H1 (cell line): ENCODE data around the gene TRIM38. TPM values are rescaled to one million over a fixed set of nuclear protein-coding genes. Genes with fewer than 3 reads are reported as not detected.

Experiments used
- CTCF ChIA-PET: fragments of 300-600 bp; sonication (Branson Sonifier 250); formaldehyde crosslinking; loops from one replicate; lab custom pipeline; 2021; ENCODE audit not compliant: partially characterized antibody; lab: Charles Lee
- POLR2A ChIA-PET: fragments of 300-600 bp; sonication (Branson Sonifier 250); formaldehyde crosslinking; loops from one replicate; lab custom pipeline; 2021; ENCODE audit warnings: inconsistent platforms; ENCODE audit not compliant: partially characterized antibody; lab: Charles Lee
- DNase-seq, 2 experiments: peaks; one replicate each; pipeline versions ENCODE4 v3.0.0 to v3.0.0-alpha.2; 2010 to 2022; ENCODE audit warnings: low spot score in 2 of 2, low read depth in 1 of 2, mixed read lengths in 1 of 2
- FAIRE-seq: peaks from 2 replicates; lab custom pipeline; 2011; peaks lifted over from hg19 to GRCh38; lab: Jason Lieb, UNC
- H2AFZ ChIP-seq: 2 replicates; pipeline ENCODE4 v1.8.1; 2012; ENCODE audit warnings: low read length, inconsistent platforms
- H2AK5ac ChIP-seq: 2 replicates; pipeline ENCODE4 v1.6.1; 2013; ENCODE audit warnings: low read depth, low read length
- H2BK120ac ChIP-seq: replicated peaks from 2 replicates; pipeline ENCODE3; 2013; ENCODE audit warnings: low read depth, low read length, inconsistent platforms
- H2BK12ac ChIP-seq: 2 replicates; pipeline ENCODE4 v1.6.1; 2013; ENCODE audit warnings: low read depth, low read length
- H2BK15ac ChIP-seq: 2 replicates; pipeline ENCODE4 v1.6.1; 2013; ENCODE audit warnings: low read length
- H2BK20ac ChIP-seq: 2 replicates; pipeline ENCODE4 v1.6.1; 2013; ENCODE audit warnings: low read length
- H2BK5ac ChIP-seq: 2 replicates; pipeline ENCODE4 v1.6.1; 2013; ENCODE audit warnings: low read depth, low read length
- H3K14ac ChIP-seq: 2 replicates; pipeline ENCODE4 v1.6.1; 2013; ENCODE audit warnings: inconsistent platforms; ENCODE audit not compliant: insufficient read length
- H3K18ac ChIP-seq: 2 replicates; pipeline ENCODE4 v1.6.1; 2013; ENCODE audit warnings: low read length; ENCODE audit errors: extremely low read depth
- H3K23ac ChIP-seq: 2 replicates; pipeline ENCODE4 v1.6.1; 2013; ENCODE audit warnings: inconsistent platforms; ENCODE audit not compliant: insufficient read length
- H3K23me2 ChIP-seq: 2 replicates; pipeline ENCODE4 v1.6.1; 2013; ENCODE audit warnings: low read depth, low read length
- H3K27ac ChIP-seq: 2 replicates; pipeline ENCODE4 v1.6.1; 2011; ENCODE audit warnings: low read depth, low read length, inconsistent platforms
- H3K27me3 ChIP-seq, 4 experiments: replicated peaks in 1 of 4; 1 replicate in 1 of 4; 2 replicates in 3 of 4; pipeline versions ENCODE4 v1.6.1 to v1.8.1; 2011 to 2013; ENCODE audit warnings: low read length in 3 of 4, mild to moderate bottlenecking in 3 of 4, inconsistent platforms in 2 of 4, mixed read lengths in 2 of 4, moderate library complexity in 1 of 4; ENCODE audit not compliant: control insufficient read depth in 3 of 4, insufficient read depth in 3 of 4; ENCODE audit errors: extremely low read depth in 1 of 4
- H3K36me3 ChIP-seq, 4 experiments: 2 replicates each; pipeline versions ENCODE4 v1.6.1 to v1.8.1; 2011 to 2013; ENCODE audit warnings: mild to moderate bottlenecking in 4 of 4, low read length in 3 of 4, moderate library complexity in 2 of 4, control low read depth in 1 of 4, inconsistent platforms in 1 of 4; ENCODE audit not compliant: insufficient read depth in 4 of 4, control insufficient read depth in 2 of 4
- H3K4ac ChIP-seq: replicated peaks from 2 replicates; pipeline ENCODE3; 2013; ENCODE audit warnings: low read length, low read depth, mixed read lengths, inconsistent platforms; ENCODE audit not compliant: insufficient read length
- H3K4me1 ChIP-seq, 4 experiments: replicated peaks in 1 of 4; 1 replicate in 1 of 4; 2 replicates in 3 of 4; pipeline versions ENCODE4 v1.6.1 to v1.8.1; 2011 to 2013; ENCODE audit warnings: low read length in 3 of 4, inconsistent platforms in 2 of 4, mixed read lengths in 1 of 4; ENCODE audit not compliant: insufficient read depth in 4 of 4, control insufficient read depth in 3 of 4
- H3K4me2 ChIP-seq, 2 experiments: 2 replicates each; pipeline versions ENCODE4 v1.6.1 to v1.8.1; 2011 to 2013; ENCODE audit warnings: low read depth in 2 of 2, low read length in 2 of 2, control low read depth in 1 of 2, inconsistent platforms in 1 of 2, mild to moderate bottlenecking in 1 of 2; ENCODE audit not compliant: insufficient read depth in 1 of 2
- H3K4me3 ChIP-seq, 4 experiments: fragments of 200-600, 300-600 bp in 1 of 4; sonication (generic), shearing (Covaris generic), sonication (Bioruptor Twin) in 1 of 4; 2 replicates each; pipeline versions ENCODE4 v1.5.1 to v1.8.1; 2011 to 2016; ENCODE audit warnings: low read length in 4 of 4, low read depth in 3 of 4, control low read depth in 2 of 4, inconsistent platforms in 2 of 4, mild to moderate bottlenecking in 2 of 4, mixed read lengths in 1 of 4, moderate library complexity in 1 of 4; ENCODE audit not compliant: insufficient read depth in 2 of 4; ENCODE audit errors: extremely low read depth in 1 of 4
- H3K56ac ChIP-seq: replicated peaks from 2 replicates; pipeline ENCODE3; 2013; ENCODE audit warnings: low read depth, mild to moderate bottlenecking, mixed read lengths, low read length, inconsistent platforms; ENCODE audit not compliant: insufficient read length
- H3K79me1 ChIP-seq: 2 replicates; pipeline ENCODE4 v1.6.1; 2013; ENCODE audit warnings: low read depth, low read length, control low read depth
- H3K79me2 ChIP-seq, 2 experiments: 2 replicates each; pipeline versions ENCODE4 v1.6.1 to v1.8.1; 2012 to 2013; ENCODE audit warnings: low read length in 2 of 2, mild to moderate bottlenecking in 2 of 2, inconsistent platforms in 1 of 2; ENCODE audit not compliant: insufficient read depth in 2 of 2, control insufficient read depth in 1 of 2
- H3K9ac ChIP-seq, 4 experiments: replicated peaks in 1 of 4; 1 replicate in 1 of 4; 2 replicates in 3 of 4; pipeline versions ENCODE4 v1.6.1 to v1.8.1; 2011 to 2013; ENCODE audit warnings: low read depth in 3 of 4, low read length in 3 of 4, control low read depth in 2 of 4, mild to moderate bottlenecking in 2 of 4, moderate library complexity in 2 of 4, inconsistent platforms in 1 of 4; ENCODE audit errors: extremely low read depth in 1 of 4
- H3K9me3 ChIP-seq, 2 experiments: 2 replicates each; pipeline versions ENCODE4 v1.6.1 to v1.8.1; 2012 to 2013; ENCODE audit warnings: mild to moderate bottlenecking in 2 of 2, moderate library complexity in 2 of 2, control low read depth in 1 of 2, inconsistent platforms in 1 of 2, low read depth in 1 of 2, low read length in 1 of 2, mixed read lengths in 1 of 2; ENCODE audit not compliant: insufficient read depth in 2 of 2
- H4K20me1 ChIP-seq, 2 experiments: replicated peaks in 1 of 2; 2 replicates each; pipeline versions ENCODE3 to v1.8.1; 2011 to 2013; ENCODE audit warnings: inconsistent platforms in 2 of 2, low read length in 2 of 2, mild to moderate bottlenecking in 1 of 2; ENCODE audit not compliant: insufficient read depth in 2 of 2, control insufficient read depth in 1 of 2
- H4K5ac ChIP-seq: 2 replicates; pipeline ENCODE4 v1.6.1; 2013; ENCODE audit warnings: low read length, low read depth, mixed read lengths, inconsistent platforms; ENCODE audit not compliant: insufficient read length
- H4K8ac ChIP-seq: 2 replicates; pipeline ENCODE4 v1.8.0; 2013; ENCODE audit warnings: mild to moderate bottlenecking, moderate library complexity, low read length, inconsistent platforms; ENCODE audit not compliant: insufficient read depth; ENCODE audit errors: extremely low read depth
- H4K91ac ChIP-seq: replicated peaks from 2 replicates; pipeline ENCODE3; 2013; ENCODE audit warnings: low read length, mixed read lengths, inconsistent platforms; ENCODE audit not compliant: insufficient read length
- CBX8 ChIP-seq: fragments of 300-800, 300-1000 bp; sonication (generic); IDR thresholded peaks from 2 replicates; pipeline ENCODE4 v1.7.1; 2016; ENCODE audit warnings: low read depth, low read length, borderline replicate concordance
- EGR1 ChIP-seq: IDR thresholded peaks from 2 replicates; pipeline ENCODE4 v1.6.1; 2011; ENCODE audit warnings: low read depth, low read length, borderline replicate concordance
- EP300 ChIP-seq, 2 experiments: IDR thresholded peaks; 1 replicate in 1 of 2; 2 replicates in 1 of 2; pipeline ENCODE4 v1.6.1; 2011 to 2012; ENCODE audit warnings: low read depth in 2 of 2, low read length in 2 of 2, mild to moderate bottlenecking in 2 of 2, borderline replicate concordance in 1 of 2, inconsistent platforms in 1 of 2, moderate library complexity in 1 of 2
- EZH2 ChIP-seq: fragments of 200-600 bp; sonication (generic); IDR thresholded peaks from 2 replicates; pipeline ENCODE4 v1.7.1; 2012; ENCODE audit warnings: low read depth, mild to moderate bottlenecking, moderate library complexity, low read length, inconsistent platforms; ENCODE audit not compliant: severe bottlenecking
- GABPA ChIP-seq: IDR thresholded peaks from 2 replicates; pipeline ENCODE4 v1.6.1; 2011; ENCODE audit warnings: mild to moderate bottlenecking, low read length, moderate library complexity, borderline replicate concordance; ENCODE audit not compliant: insufficient read depth
- HDAC2 ChIP-seq, 2 experiments: fragments of 300-600 bp in 1 of 2; sonication (generic) in 1 of 2; IDR thresholded peaks; 2 replicates each; pipeline ENCODE4 v1.6.1; 2011 to 2012; ENCODE audit warnings: low read depth in 2 of 2, low read length in 2 of 2, mild to moderate bottlenecking in 2 of 2, moderate library complexity in 2 of 2, borderline replicate concordance in 1 of 2, inconsistent platforms in 1 of 2
- MAFK ChIP-seq: IDR thresholded peaks from 2 replicates; pipeline ENCODE4 v1.6.1; 2012; ENCODE audit warnings: low read depth, mild to moderate bottlenecking, improper control_type of control experiment, low read length
- POLR2A ChIP-seq, 2 experiments: IDR thresholded peaks; 1 replicate in 1 of 2; 2 replicates in 1 of 2; pipeline ENCODE4 v1.6.1; 2011; ENCODE audit warnings: low read depth in 2 of 2, low read length in 2 of 2, mild to moderate bottlenecking in 2 of 2; ENCODE audit errors: control extremely low read depth in 1 of 2
- RAD21 ChIP-seq, 2 experiments: IDR thresholded peaks in 1 of 2; conservative IDR thresholded peaks in 1 of 2; 2 replicates each; pipeline ENCODE4 v1.6.1; 2011; ENCODE audit warnings: low read depth in 2 of 2, low read length in 2 of 2, improper control_type of control experiment in 1 of 2, inconsistent platforms in 1 of 2, mild to moderate bottlenecking in 1 of 2, moderate library complexity in 1 of 2
- TAF7 ChIP-seq: optimal IDR thresholded peaks from 2 replicates; pipeline ENCODE3; 2011; ENCODE audit warnings: low read depth, mild to moderate bottlenecking, inconsistent platforms, low read length, moderate library complexity, borderline replicate concordance
- WGBS, 2 experiments: shearing (Covaris generic) in 1 of 2; methylation state at CpG; one replicate each; pipeline versions ENCODE4 v1.1.6 to v1.1.7; 2013 to 2015; ENCODE audit warnings: low lambda C conversion rate in 2 of 2, mixed read lengths in 2 of 2, inconsistent platforms in 1 of 2, low coverage in 1 of 2, missing lambda C conversion rate in 1 of 2; ENCODE audit not compliant: insufficient replicate concordance in 2 of 2, insufficient coverage in 1 of 2, insufficient read length in 1 of 2; ENCODE audit errors: extremely low coverage in 1 of 2, missing lambda C conversion rate in 1 of 2; 5-methylcytosine and 5-hydroxymethylcytosine counted together
- polyA plus RNA-seq, 7 experiments: library from polyadenylated mRNA; depleted of rRNA in 3 of 7; stranded (reverse) in 5 of 7; unstranded in 2 of 7; fragments of >200 nt in 5 of 7; fragments of 200-250 nt in 2 of 7; gene quantifications; 1 replicate in 5 of 7; 2 replicates in 1 of 7; 4 replicates in 1 of 7; pipeline versions ENCODE4 v1.2.1 to v1.2.3, GENCODE V29; 2011 to 2013; ENCODE audit warnings: missing spikeins in 2 of 7, mixed read lengths in 2 of 7
- total RNA-seq: library from RNA; stranded (reverse); fragmentation: NEBNext Ultra II Directional; extraction: Animal tissue kit (Norgen Biotek cat#: 25700); gene quantifications from 2 replicates; pipeline ENCODE4 v1.2.1, GENCODE V29; 2021

The TRIM38 gene
- total and polyA plus RNA-seq, 2 of the 8 experiments (the other 6 are each of a cell fraction or from before 2014, with no cell fraction given), result 0.43 to 0.56 TPM

GRCh38 chr6:25966711-25967110 is 4.1 kb downstream of the TRIM38 start:
- Histone ChIP-seq H3K4me3 (no peak overlapping the region), H3K79me2 (no peaks in the 10 kb centered on the region), H2AK5ac (no peak overlapping the region), H3K27me3 (peaks cover 0 to 2% (median 0%) of the 10 kb centered on the region in 4 experiments; a peak in 4 of 7 replicates), H3K9me3 (no peaks in the 10 kb centered on the region), H2BK20ac (no peak overlapping the region), H2BK15ac (no peak overlapping the region), H3K56ac (no peak overlapping the region), H4K91ac (no peak overlapping the region), H3K23me2 (peaks cover 4% of the 10 kb centered on the region), H3K79me1 (no peaks in the 10 kb centered on the region), H4K20me1 (no peaks in the 10 kb centered on the region), H2BK120ac (no peak overlapping the region), H3K4ac (no peak overlapping the region), H3K36me3 (peaks cover 0 to 1% (median 0%) of the 10 kb centered on the region in 4 experiments; a peak in 3 of 8 replicates), H4K5ac (no peak overlapping the region), H3K23ac (no peak overlapping the region), H2BK12ac (no peak overlapping the region; the same call in 1 of the 2 replicates), H3K18ac (no peak overlapping the region), H2AFZ (no peak overlapping the region), H3K14ac (no peak overlapping the region), H3K9ac (no peak overlapping the region), H3K4me2 (peak overlapping the region in 1 of 2 experiments; percentile 29; a peak in 2 of 4 replicates), H2BK5ac (no peak overlapping the region), H4K8ac (no peak overlapping the region), H3K4me1 (peaks cover 9 to 24% (median 18%) of the 10 kb centered on the region in 4 experiments), H3K27ac (no peak overlapping the region)
- no peak for TF ChIP-seq EZH2
- TF ChIP-seq CBX8, result no peak
- TF ChIP-seq GABPA, result no peak
- TF ChIP-seq EP300 (IDR thresholded peaks at IDR 0.05; ENCODE audit: borderline replicate concordance in 1 of 2, low read depth in 2 of 2, low read length in 2 of 2), result no peak
- TF ChIP-seq MAFK, result no peak
- TF ChIP-seq EGR1, result no peak
- no peak for TF ChIP-seq HDAC2 (IDR thresholded peaks at IDR 0.05; ENCODE audit: borderline replicate concordance in 1 of 2, low read depth in 2 of 2, low read length in 2 of 2)
- TF ChIP-seq TAF7, result no peak
- no peak for TF ChIP-seq POLR2A (IDR thresholded peaks at IDR 0.05; ENCODE audit: control extremely low read depth in 1 of 2, low read depth in 2 of 2, low read length in 2 of 2)
- no peak for TF ChIP-seq RAD21 (IDR thresholded peaks at IDR 0.05 in 1 of 2, conservative IDR thresholded peaks at IDR 0.05 in 1 of 2; ENCODE audit: low read depth in 2 of 2, low read length in 2 of 2)
- DNase-seq (no peak), FAIRE-seq (no peak)
- 92% methylated on average over 9 of the region's 9 CpGs; no CpG with 5 or more reads in 1 of the 2 experiments for WGBS, 2 experiments
- CTCF ChIA-PET, result interaction anchor here (0.6 to 2.0 kb wide), 5 partner anchors 14 to 702 kb away, joined by 3 to 12 read pairs (median 3); a partner anchor contains a TSS
- POLR2A ChIA-PET, result no interaction called here
